Activated CD8-positive, alpha-beta memory T cell treated with anti-CD3 and anti-CD28 coated beads for 1 hour (primary cell): ENCODE measurements around the gene CLEC7A.
A peak's percentile ranks its signal among the peaks of the same experiment; 100 is the strongest.

Source experiments
- DNase-seq, 2 donors: peaks; one replicate each; pipeline ENCODE4 v3.0.0-alpha.2; 2020; ENCODE audit warnings: low read depth in 1 of 2; ENCODE audit errors: extremely low read depth in 1 of 2

Gene CLEC7A

GRCh38 chr12:10142976-10143589 is 13.1 kb upstream of the CLEC7A start:
- DNase-seq: no peak

- peak in 1 of 2 donors; percentile 3 for DNase-seq
Observed at GRCh38 chr12:10140001-10140400, 10.0 kb upstream of the CLEC7A start.

GRCh38 chr12:10136637-10137205 is 6.7 kb upstream of the CLEC7A start:
- no peak for DNase-seq

- no peak for DNase-seq
Observed at GRCh38 chr12:10135126-10135525, 5.1 kb upstream of the CLEC7A start.

DNA sequence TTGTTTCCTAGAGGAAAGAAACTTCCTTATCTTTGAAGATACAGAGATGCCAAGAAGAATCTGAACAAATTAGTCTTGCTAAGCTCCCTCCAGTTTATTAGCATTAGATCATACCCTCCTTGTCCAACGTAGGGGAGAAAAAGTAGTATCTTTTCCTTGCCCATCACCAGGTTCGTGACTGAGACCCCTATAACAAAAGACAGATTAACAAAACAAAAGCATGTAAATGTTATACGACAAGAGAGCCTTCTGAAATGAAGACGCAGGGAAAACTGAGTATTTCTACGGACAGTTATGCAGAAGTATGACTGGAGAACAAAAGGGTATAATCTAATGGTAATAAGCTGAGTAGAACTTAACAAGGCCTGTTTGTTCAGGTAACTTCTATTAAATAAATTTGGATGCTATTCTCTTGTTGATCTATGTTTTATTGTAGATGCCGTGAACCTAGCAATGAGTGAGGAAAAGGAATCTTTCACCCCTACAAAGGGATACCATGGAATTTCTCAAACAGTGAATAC is 2.9 kb upstream of the CLEC7A start:
- DNase-seq: no peak

- DNase-seq: no peak
Observed at GRCh38 chr12:10131111-10131690, 1.2 kb upstream of the CLEC7A start.

DNA sequence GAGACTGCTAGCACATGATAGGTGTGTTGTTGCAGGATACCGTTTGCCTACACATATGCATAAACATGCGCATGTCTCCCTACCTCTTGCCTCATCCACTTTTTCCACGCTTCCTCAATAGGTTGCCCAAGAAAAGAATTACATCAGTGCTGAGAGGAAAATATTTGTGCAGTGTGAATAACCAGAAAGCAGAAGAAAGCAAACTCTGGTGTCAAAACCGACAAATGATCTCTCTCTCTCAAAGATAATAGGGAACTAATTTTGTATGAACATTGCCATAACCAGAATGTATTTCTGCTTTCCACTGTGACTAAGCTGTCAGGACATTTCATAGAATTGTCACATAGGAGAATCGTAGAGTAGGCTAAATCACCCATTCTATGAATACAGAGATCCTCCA is 1.3 kb downstream of the CLEC7A start:
- no peak for DNase-seq

- DNase-seq: no peak
Observed at GRCh38 chr12:10126413-10126812, 3.6 kb downstream of the CLEC7A start.

DNA sequence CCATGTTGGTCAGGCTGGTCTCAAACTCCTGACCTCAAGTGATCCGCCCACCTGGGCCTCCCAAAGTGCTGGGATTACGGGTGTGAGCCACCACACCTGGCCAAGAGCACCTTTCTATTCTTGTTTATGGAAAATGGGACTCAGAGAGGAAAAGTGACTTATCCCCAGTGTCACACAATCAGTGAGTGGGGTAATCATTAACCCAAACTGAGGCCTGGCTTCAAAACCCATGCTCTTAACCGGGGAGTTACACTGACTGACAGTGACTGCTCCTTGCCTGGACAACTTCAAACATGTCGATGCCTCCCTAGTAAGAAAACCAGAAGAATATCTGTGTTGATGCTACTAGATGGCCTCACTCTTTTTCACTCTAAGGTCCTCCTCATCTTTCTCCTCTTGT is 7.3 kb downstream of the CLEC7A start:
- DNase-seq: no peak

DNA sequence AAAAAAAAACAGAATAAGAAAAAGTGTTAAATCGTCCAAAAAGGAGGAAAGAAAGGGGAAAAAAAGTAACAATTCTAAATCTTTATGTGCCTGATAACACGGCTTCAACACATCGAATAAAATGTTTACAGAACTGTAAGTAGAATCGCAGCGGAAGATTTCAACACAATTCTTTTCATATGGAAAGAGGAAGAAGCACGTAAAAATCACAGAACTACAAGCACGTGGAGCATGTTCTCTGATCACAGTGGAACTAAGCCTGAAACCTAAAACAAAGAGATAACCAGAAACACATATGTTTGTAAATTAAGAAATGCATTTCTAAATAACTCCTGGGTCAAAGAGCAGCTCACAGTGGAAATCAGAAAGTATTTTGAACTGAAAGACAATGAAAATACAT is 8.7 kb downstream of the CLEC7A start:
- DNase-seq: no peak

GRCh38 chr12:10119066-10119465 is 10.9 kb downstream of the CLEC7A start:
- no peak for DNase-seq

- no peak for DNase-seq
Observed at GRCh38 chr12:10115890-10116289, 14.1 kb downstream of the CLEC7A start.

DNA sequence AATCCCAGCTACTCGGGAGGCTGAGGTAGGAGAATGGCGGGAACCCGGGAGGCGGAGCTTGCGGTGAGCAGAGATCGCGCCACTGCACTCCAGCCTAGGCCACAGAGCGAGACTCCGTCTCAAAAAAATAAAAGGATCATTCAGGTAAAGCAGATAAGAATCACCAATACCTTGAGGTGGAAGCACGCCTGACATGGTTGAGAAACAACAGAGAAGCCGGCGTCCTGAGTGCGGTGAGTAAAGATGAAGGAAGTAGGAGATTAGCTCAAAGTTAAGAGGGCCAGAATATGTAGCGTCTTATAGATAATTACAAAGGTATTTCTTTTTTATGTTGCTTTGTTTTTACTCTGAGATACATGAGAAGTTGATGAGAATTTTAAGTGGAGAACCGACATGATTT is 14.7 kb downstream of the CLEC7A start:
- no peak for DNase-seq

DNA sequence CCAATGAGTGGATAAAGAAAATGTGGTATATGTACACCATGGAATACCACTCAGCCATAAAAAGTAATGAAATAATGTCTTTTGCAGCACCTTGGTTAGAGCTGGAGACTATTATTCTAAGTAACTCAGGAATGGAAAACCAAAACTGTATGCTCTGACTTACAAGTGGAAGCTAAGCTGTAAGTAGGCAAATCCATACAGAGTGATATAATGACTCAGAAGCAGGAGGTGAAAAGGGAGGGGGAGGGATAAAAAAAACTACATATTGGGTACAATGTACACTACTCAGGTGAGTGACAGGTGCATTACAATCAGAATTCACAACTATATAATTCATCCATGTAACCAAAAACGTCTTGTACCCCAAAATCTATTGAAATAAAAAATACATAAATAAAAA is 16.1 kb downstream of the CLEC7A start:
- DNase-seq: no peak

- DNase-seq: no peak
Observed at GRCh38 chr12:10113075-10113474, 16.9 kb downstream of the CLEC7A start.

- no peak for DNase-seq
Observed at GRCh38 chr12:10111451-10111850, 18.5 kb downstream of the CLEC7A start.

- no peak for DNase-seq
Observed at GRCh38 chr12:10110256-10110844, 19.6 kb downstream of the CLEC7A start.

- DNase-seq: no peak
Observed at GRCh38 chr12:10102322-10102721, 27.7 kb downstream of the CLEC7A start.

GRCh38 chr12:10101648-10102220 is 28.3 kb downstream of the CLEC7A start:
- no peak for DNase-seq

DNA sequence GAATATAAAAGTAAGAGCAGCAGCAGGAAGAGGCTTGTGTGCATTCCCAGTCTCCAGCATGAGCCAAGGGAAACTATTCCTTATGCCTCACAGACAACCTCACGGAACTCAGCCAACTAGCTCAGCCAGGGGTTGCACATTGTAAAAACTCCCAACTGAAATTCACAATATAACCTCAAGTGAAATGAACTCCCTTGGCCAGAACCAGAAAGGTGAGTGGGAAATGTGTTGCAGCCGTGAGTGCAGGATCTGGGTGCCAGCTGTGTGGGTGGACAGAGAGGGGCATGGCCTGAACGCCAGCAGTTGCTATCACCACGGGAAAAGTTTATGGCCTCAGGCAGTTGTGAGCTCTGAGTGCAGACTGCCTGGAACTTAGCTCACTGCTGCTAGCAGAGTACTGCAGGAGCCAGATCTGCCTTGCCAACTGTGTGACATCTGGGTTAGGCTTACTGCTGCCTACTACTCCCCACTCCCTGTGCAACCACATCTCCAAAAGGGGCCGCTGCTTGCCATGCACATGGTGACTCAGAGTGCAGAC is 28.9 kb downstream of the CLEC7A start:
- DNase-seq: no peak

DNA sequence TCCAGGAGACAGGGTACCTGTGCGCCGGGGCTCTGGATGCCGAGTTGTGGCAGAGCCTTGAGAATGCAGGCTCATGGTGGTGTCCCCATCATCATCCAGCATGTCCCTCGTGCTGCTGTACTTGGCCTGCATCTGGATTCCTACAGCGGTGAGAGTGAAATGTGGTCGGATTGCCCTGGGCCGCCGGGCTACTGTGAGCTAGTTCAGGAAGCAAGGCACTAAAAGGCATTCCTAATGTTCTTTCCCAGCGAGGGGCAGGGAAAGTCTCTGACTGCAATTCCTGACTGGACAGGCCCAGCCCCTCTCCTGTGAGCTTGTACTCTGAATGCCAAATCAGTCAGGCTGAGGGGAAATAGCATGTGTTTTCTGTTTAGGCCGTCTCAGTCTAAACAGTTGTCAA is 31.2 kb downstream of the CLEC7A start, which contains the start of gene CLEC1A:
Gene CLEC1A, minus strand, starts transcription at position 195 of the 400 bp plus-strand sequence. Its CDS starts 63 bp downstream, at position 132.
- no peak for DNase-seq
